Measurements from ENCODE around the gene CRBN. TPM values are rescaled to one million over a fixed set of nuclear protein-coding genes. Genes with fewer than 3 reads are reported as not detected.

The CRBN gene
- total and polyA plus RNA-seq, 8 donors, result 13.8 to 31.8 (median 24.2) TPM

- DNase-seq (no peak), FAIRE-seq (no peak), ATAC-seq (no peak)
- Histone ChIP-seq H3K4me3 (no peak overlapping the region), H3K4me1 (no peaks in the 10 kb centered on the region), H3K27ac (no peak overlapping the region), H3K36me3 (no peaks in the 10 kb centered on the region), H3K27me3 (no peaks in the 10 kb centered on the region), H3K9me3 (no peaks in the 10 kb centered on the region)
- 15 to 36% methylated on average over 1 of the region's 1 CpG for WGBS, 2 donors
- no peak for TF ChIP-seq CTCF (IDR thresholded peaks at IDR 0.05)
- intact Hi-C loops (cut with DNase I), result no loop called here
Measured at GRCh38 chr3:3189102-3189727, 9.7 kb upstream of the CRBN start.

GRCh38 chr3:3184876-3185275, 5.4 kb upstream of the CRBN start:
- no peaks in the 10 kb centered on the region for H3K9me3 ChIP-seq
- H3K4me3 ChIP-seq, result no peak overlapping the region
- whole genome bisulfite sequencing, 2 donors, result 31 to 47% methylated on average over 2 of the region's 2 CpGs
- ATAC-seq, result no peak
- no peaks in the 10 kb centered on the region for H3K27me3 ChIP-seq
- no peak for FAIRE-seq
- intact Hi-C loops (cut with DNase I), result no loop called here
- no peak for DNase-seq
- TF ChIP-seq CTCF (IDR thresholded peaks at IDR 0.05), result no peak
- no peaks in the 10 kb centered on the region for H3K36me3 ChIP-seq
- no peak overlapping the region for H3K27ac ChIP-seq
- peaks cover 0 to 2% (median 0%) of the 10 kb centered on the region in 3 donors for H3K4me1 ChIP-seq

GRCh38 chr3:3180456-3180855, 965 bp upstream of the CRBN start:
- Histone ChIP-seq H3K27me3 (no peaks in the 10 kb centered on the region), H3K36me3 (no peaks in the 10 kb centered on the region), H3K27ac (no peak overlapping the region), H3K4me1 (peaks cover 7 to 16% (median 11%) of the 10 kb centered on the region in 3 donors), H3K4me3 (no peak overlapping the region), H3K9me3 (no peaks in the 10 kb centered on the region)
- TF ChIP-seq CTCF (IDR thresholded peaks at IDR 0.05), result no peak
- ATAC-seq, result no peak
- no peak for DNase-seq
- WGBS, 2 donors, result 66 to 74% methylated on average over 9 of the region's 9 CpGs
- intact Hi-C loops (cut with DNase I), result no loop called here
- FAIRE-seq, result no peak

- DNase-seq (no peak), FAIRE-seq (no peak)
- peaks cover 7 to 16% (median 11%) of the 10 kb centered on the region in 3 donors for H3K4me1 ChIP-seq
Measured at GRCh38 chr3:3178498-3179328, 778 bp downstream of the CRBN start.

More at GRCh38 chr3:3178498-3179328, 778 bp downstream of the CRBN start:
- peak overlapping the region; percentile 85 to 100 (median 96) for H3K4me3 ChIP-seq
- intact Hi-C loops (cut with DNase I), result no loop called here
- TF ChIP-seq CTCF (IDR thresholded peaks at IDR 0.05), result no peak
- no peaks in the 10 kb centered on the region for H3K9me3 ChIP-seq
- H3K27me3 ChIP-seq, result no peaks in the 10 kb centered on the region
- H3K36me3 ChIP-seq, result peaks cover 0 to 14% (median 0%) of the 10 kb centered on the region in 3 donors
- 12 to 18% methylated on average over 16 of the region's 16 CpGs for WGBS, 2 donors
- no peak for ATAC-seq
- H3K27ac ChIP-seq, result peak overlapping the region in 2 of 4 donors; percentile 58 to 76

Data from pancreas (tissue), 10 donors.